Upper lobe of right lung (tissue), 1 donor: Measurements from ENCODE around the gene SCGB1C1. TPM values are rescaled to one million over a fixed set of nuclear protein-coding genes. Genes with fewer than 3 reads are reported as not detected.
"Not testable (repeated sequence)": the region's sequence is repeated elsewhere in the genome, so short reads cannot be mapped to it uniquely, and the experiment has no call there.

Experiments
- ATAC-seq: fragments of 200-7000 bp; cut with Tn5 transposase; one replicate; pipeline ENCODE4 v1.9.1; 2020; ENCODE audit warnings: mild to moderate bottlenecking, moderate library complexity
- DNase-seq: peaks from one replicate; pipeline ENCODE4 v3.0.0-alpha.2; 2020
- H3K27ac ChIP-seq: fragments of 200-600 bp; one replicate; pipeline ENCODE4 v1.8.0; 2022
- H3K27me3 ChIP-seq: fragments of 200-600 bp; one replicate; pipeline ENCODE4 v1.8.0; 2022; ENCODE audit warnings: mild to moderate bottlenecking
- H3K36me3 ChIP-seq: fragments of 200-600 bp; one replicate; pipeline ENCODE4 v1.8.0; 2022
- H3K4me1 ChIP-seq: fragments of 200-600 bp; one replicate; pipeline ENCODE4 v1.8.0; 2022
- H3K4me3 ChIP-seq: fragments of 200-600 bp; one replicate; pipeline ENCODE4 v1.8.0; 2022; ENCODE audit warnings: mild to moderate bottlenecking
- H3K9me3 ChIP-seq: fragments of 200-600 bp; one replicate; pipeline ENCODE4 v1.8.0; 2022
- CTCF ChIP-seq: fragments of 200-600 bp; IDR thresholded peaks from one replicate; pipeline ENCODE4 v1.8.0; 2022; ENCODE audit warnings: antibody characterized with exemption
- intact Hi-C: fragments of 100-400 bp; cut with DNase I; formaldehyde crosslinking; loops from one replicate; pipeline ENCODE4 v1.11.0; 2022
- long read RNA-seq: library from polyadenylated mRNA; unstranded; transcript quantifications from one replicate; pipeline ENCODE4 v2.0.0, GENCODE V29; 2021
- total RNA-seq: library from RNA; stranded (reverse); fragmentation: NEBNext Ultra II Directional; extraction: Animal tissue kit (Norgen Biotek cat#: 25700); gene quantifications from one replicate; pipeline ENCODE4 v1.2.1, GENCODE V29; 2021
- donor health status: DM: no; HTN: yes; CAD: no; lungs with severe emphysema.

Gene SCGB1C1
- not detected for total RNA-seq
- long read RNA-seq = 0 reads

- H3K9me3 ChIP-seq, H3K27ac ChIP-seq, DNase-seq, H3K27me3 ChIP-seq, ATAC-seq, H3K4me1 ChIP-seq, H3K4me3 ChIP-seq, H3K36me3 ChIP-seq, intact Hi-C loops: not testable (repeated sequence)
Measured at GRCh38 chr11:192674-193128, at the start of gene SCGB1C1. Gene SCGB1C1 (plus strand): TSS chr11:193078. CDS start chr11:193100, 22 bp downstream.

- intact Hi-C loops, H3K27me3 ChIP-seq, H3K27ac ChIP-seq, H3K9me3 ChIP-seq, H3K4me3 ChIP-seq, H3K36me3 ChIP-seq, ATAC-seq, DNase-seq, H3K4me1 ChIP-seq: not testable (repeated sequence)
- TF ChIP-seq CTCF = peak; percentile 46
Measured at GRCh38 chr11:180242-180641, 12.6 kb upstream of the SCGB1C1 start.

GRCh38 chr11:189200-189783 is 3.6 kb upstream of the SCGB1C1 start:
- TF ChIP-seq CTCF = peak; percentile 3
- peak; percentile 64 for DNase-seq
- H3K4me1 ChIP-seq, H3K36me3 ChIP-seq, H3K27ac ChIP-seq, H3K9me3 ChIP-seq, H3K4me3 ChIP-seq, intact Hi-C loops, H3K27me3 ChIP-seq: not testable (repeated sequence)
- peak; percentile 53 for ATAC-seq

- DNase-seq = peak; percentile 70
Measured at GRCh38 chr11:189843-190311, 3.0 kb upstream of the SCGB1C1 start.

GRCh38 chr11:190546-190945 is 2.3 kb upstream of the SCGB1C1 start:
- H3K4me3 ChIP-seq, H3K27me3 ChIP-seq, ATAC-seq, H3K4me1 ChIP-seq, H3K9me3 ChIP-seq, H3K36me3 ChIP-seq, H3K27ac ChIP-seq, intact Hi-C loops: not testable (repeated sequence)
- peak; percentile 38 for DNase-seq

More at GRCh38 chr11:189843-190311, 3.0 kb upstream of the SCGB1C1 start:
- ATAC-seq = peak; percentile 90
- peak; percentile 24 for TF ChIP-seq CTCF
- intact Hi-C loops, H3K4me1 ChIP-seq, H3K36me3 ChIP-seq, H3K27me3 ChIP-seq, H3K27ac ChIP-seq, H3K9me3 ChIP-seq, H3K4me3 ChIP-seq: not testable (repeated sequence)

GRCh38 chr11:191490-192478 is 1.1 kb upstream of the SCGB1C1 start:
- H3K27me3 ChIP-seq, intact Hi-C loops, H3K9me3 ChIP-seq, H3K4me1 ChIP-seq, H3K27ac ChIP-seq, H3K36me3 ChIP-seq, H3K4me3 ChIP-seq: not testable (repeated sequence)
- DNase-seq = peak; percentile 63
- TF ChIP-seq CTCF = peak; percentile 45
- ATAC-seq = peak; percentile 66

- H3K27ac ChIP-seq, ATAC-seq, H3K9me3 ChIP-seq, H3K36me3 ChIP-seq, H3K4me3 ChIP-seq, H3K4me1 ChIP-seq, intact Hi-C loops, H3K27me3 ChIP-seq: not testable (repeated sequence)
- DNase-seq = peak; percentile 52
Measured at GRCh38 chr11:193481-193880, 603 bp downstream of the SCGB1C1 start.
